H9 (cell line): ENCODE measurements around the gene PREX1. TPM values are rescaled to one million over a fixed set of nuclear protein-coding genes. Genes with fewer than 3 reads are reported as not detected.

ENCODE experiments used
- DNase-seq: peaks from one replicate; pipeline ENCODE4 v3.0.0-alpha.2; 2017
- H2AFZ ChIP-seq: one replicate; pipeline ENCODE4 v1.6.1; 2013; ENCODE audit warnings: mild to moderate bottlenecking, low read length, control low read depth, moderate library complexity
- H2AK5ac ChIP-seq: 2 replicates; pipeline ENCODE4 v1.6.1; 2013; ENCODE audit warnings: low read length, control low read depth, mixed read lengths; ENCODE audit not compliant: insufficient read length
- H2BK120ac ChIP-seq: one replicate; pipeline ENCODE4 v1.6.1; 2013; ENCODE audit warnings: low read depth, mild to moderate bottlenecking, low read length, control low read depth, inconsistent platforms; ENCODE audit not compliant: poor library complexity, severe bottlenecking
- H2BK12ac ChIP-seq: 2 replicates; pipeline ENCODE4 v1.6.1; 2013; ENCODE audit warnings: low read length, control low read depth, mixed read lengths, low read depth; ENCODE audit not compliant: insufficient read length
- H2BK15ac ChIP-seq: 2 replicates; pipeline ENCODE4 v1.6.1; 2013; ENCODE audit warnings: low read depth, low read length, control low read depth
- H2BK20ac ChIP-seq: one replicate; pipeline ENCODE4 v1.6.1; 2013; ENCODE audit warnings: low read depth, mild to moderate bottlenecking, low read length, control low read depth, inconsistent platforms; ENCODE audit not compliant: poor library complexity, severe bottlenecking
- H2BK5ac ChIP-seq: 2 replicates; pipeline ENCODE4 v1.6.1; 2013; ENCODE audit warnings: low read length, control low read depth, mixed read lengths; ENCODE audit not compliant: insufficient read length
- H3K14ac ChIP-seq: 2 replicates; pipeline ENCODE4 v1.6.1; 2013; ENCODE audit warnings: low read length, control low read depth; ENCODE audit not compliant: insufficient read depth
- H3K18ac ChIP-seq: 2 replicates; pipeline ENCODE4 v1.6.1; 2013; ENCODE audit warnings: low read depth, mild to moderate bottlenecking, mixed read lengths, low read length, control low read depth; ENCODE audit not compliant: insufficient read length
- H3K23ac ChIP-seq: 2 replicates; pipeline ENCODE4 v1.6.1; 2013; ENCODE audit warnings: low read length, control low read depth, mixed read lengths, low read depth; ENCODE audit not compliant: insufficient read length
- H3K23me2 ChIP-seq: 2 replicates; pipeline ENCODE4 v1.6.1; 2013; ENCODE audit warnings: low read depth, mild to moderate bottlenecking, mixed read lengths, low read length, control low read depth; ENCODE audit not compliant: insufficient read length, poor library complexity, severe bottlenecking
- H3K27ac ChIP-seq: 2 replicates; pipeline ENCODE4 v1.5.1; 2013; ENCODE audit warnings: low read length, control low read depth, mixed read lengths, low read depth; ENCODE audit not compliant: insufficient read length
- H3K27me3 ChIP-seq: 2 replicates; pipeline ENCODE4 v1.6.1; 2013; ENCODE audit warnings: low read length, control low read depth, inconsistent platforms; ENCODE audit not compliant: insufficient read depth
- H3K4ac ChIP-seq: 2 replicates; pipeline ENCODE4 v1.6.1; 2013; ENCODE audit warnings: low read depth, mild to moderate bottlenecking, control low read depth, inconsistent platforms, low read length, moderate library complexity
- H3K4me1 ChIP-seq: 2 replicates; pipeline ENCODE4 v1.6.1; 2013; ENCODE audit warnings: low read length, control low read depth, inconsistent platforms; ENCODE audit not compliant: insufficient read depth
- H3K4me2 ChIP-seq: 2 replicates; pipeline ENCODE4 v1.6.1; 2013; ENCODE audit warnings: low read length, control low read depth, mixed read lengths; ENCODE audit not compliant: insufficient read length, insufficient read depth
- H3K56ac ChIP-seq: 2 replicates; pipeline ENCODE4 v1.6.1; 2013; ENCODE audit warnings: low read depth, mild to moderate bottlenecking, mixed read lengths, low read length, control low read depth; ENCODE audit not compliant: insufficient read length
- H3K79me1 ChIP-seq: 2 replicates; pipeline ENCODE4 v1.6.1; 2013; ENCODE audit warnings: low read depth, mild to moderate bottlenecking, moderate library complexity, low read length, control low read depth, inconsistent platforms; ENCODE audit not compliant: insufficient read depth, poor library complexity, severe bottlenecking
- H3K79me2 ChIP-seq: 2 replicates; pipeline ENCODE4 v1.6.1; 2013; ENCODE audit warnings: low read length, control low read depth, inconsistent platforms; ENCODE audit not compliant: insufficient read depth
- H3K9ac ChIP-seq: 2 replicates; pipeline ENCODE4 v1.6.1; 2013; ENCODE audit warnings: low read length, control low read depth, mixed read lengths; ENCODE audit not compliant: insufficient read length; ENCODE audit errors: extremely low read depth
- H3K9me3 ChIP-seq: one replicate; pipeline ENCODE4 v1.6.1; 2013; ENCODE audit warnings: low read depth, low read length, inconsistent platforms; ENCODE audit not compliant: control insufficient read depth
- H3T11ph ChIP-seq: one replicate; pipeline ENCODE4 v1.6.1; 2013; ENCODE audit warnings: mild to moderate bottlenecking, low read length, control low read depth, inconsistent platforms
- H4K20me1 ChIP-seq: one replicate; pipeline ENCODE4 v1.6.1; 2013; ENCODE audit not compliant: control insufficient read depth, insufficient read length, insufficient read depth
- H4K5ac ChIP-seq: 2 replicates; pipeline ENCODE4 v1.6.1; 2013; ENCODE audit warnings: low read depth, mild to moderate bottlenecking, mixed read lengths, low read length, control low read depth; ENCODE audit not compliant: insufficient read length
- H4K8ac ChIP-seq: replicated peaks from 2 replicates; pipeline ENCODE4 v1.6.1; 2013; ENCODE audit warnings: low read length, control low read depth, mixed read lengths, low read depth; ENCODE audit not compliant: insufficient read length
- H4K91ac ChIP-seq: 2 replicates; pipeline ENCODE4 v1.6.1; 2013; ENCODE audit warnings: low read depth, mild to moderate bottlenecking, moderate library complexity, mixed read lengths, low read length, control low read depth; ENCODE audit not compliant: insufficient read length
- H3K27ac Mint-ChIP-seq, 3 experiments: 2 replicates in 2 of 3; 3 replicates in 1 of 3; pipeline ENCODE4 v1.8.0; 2020 to 2021; ENCODE audit warnings: mixed read lengths in 3 of 3, mild to moderate bottlenecking in 1 of 3, moderate library complexity in 1 of 3
- H3K27me3 Mint-ChIP-seq: 2 replicates; pipeline ENCODE4 v1.8.0; 2021; ENCODE audit warnings: low read depth, mild to moderate bottlenecking, moderate library complexity, mixed read lengths
- H3K36me3 Mint-ChIP-seq, 3 experiments: 2 replicates in 2 of 3; 3 replicates in 1 of 3; pipeline ENCODE4 v1.8.0; 2020 to 2021; ENCODE audit warnings: low read depth in 3 of 3, mixed read lengths in 3 of 3; ENCODE audit not compliant: insufficient read depth in 1 of 3
- H3K4me1 Mint-ChIP-seq, 2 experiments: 2 replicates each; pipeline ENCODE4 v1.8.0; 2020; ENCODE audit warnings: mixed read lengths in 2 of 2
- H3K4me3 Mint-ChIP-seq, 2 experiments: 2 replicates in 1 of 2; 3 replicates in 1 of 2; pipeline ENCODE4 v1.8.0; 2020 to 2021; ENCODE audit warnings: mild to moderate bottlenecking in 2 of 2, mixed read lengths in 2 of 2, moderate library complexity in 1 of 2
- H3K9me3 Mint-ChIP-seq, 2 experiments: 2 replicates in 1 of 2; 3 replicates in 1 of 2; pipeline ENCODE4 v1.8.0; 2020; ENCODE audit warnings: mild to moderate bottlenecking in 2 of 2, mixed read lengths in 2 of 2, moderate library complexity in 1 of 2
- CTCF ChIP-seq: fragments of 200-600 bp; sonication (generic); conservative IDR thresholded peaks from 3 replicates; pipeline ENCODE4 v1.8.0; 2021; ENCODE audit warnings: antibody characterized with exemption, mild to moderate bottlenecking
- WGBS: extraction: QIAGEN DNeasy Blood & Tissue Kit; methylation state at CpG from one replicate; pipeline ENCODE4 v1.1.7; 2013; ENCODE audit warnings: missing lambda C conversion rate, low lambda C conversion rate, mixed read lengths; ENCODE audit not compliant: insufficient read length; ENCODE audit errors: extremely low coverage; 5-methylcytosine and 5-hydroxymethylcytosine counted together
- total RNA-seq: library from RNA; stranded (reverse); gene quantifications from 2 replicates; pipeline ENCODE4 v1.2.1, GENCODE V29; 2021

PREX1 gene
- total RNA-seq, 1 experiment from 2014 or later: 6.6 TPM

GRCh38 chr20:48738094-48738398 lies 89.8 kb downstream of the PREX1 start:
- Histone ChIP-seq H3K27ac (no peak overlapping the region), H4K8ac (no peak overlapping the region), H3K4me2 (no peak overlapping the region), H4K20me1 (no peaks in the 10 kb centered on the region), H2BK15ac (no peak overlapping the region), H3K18ac (no peak overlapping the region), H2AFZ (no peak overlapping the region), H3K9me3 (no peaks in the 10 kb centered on the region), H3K79me2 (no peaks in the 10 kb centered on the region), H3K14ac (no peak overlapping the region; the same call in 1 of the 2 replicates), H3K23me2 (no peaks in the 10 kb centered on the region), H3K56ac (no peak overlapping the region), H3K27me3 (no peaks in the 10 kb centered on the region), H3T11ph (no peak overlapping the region), H3K9ac (no peak overlapping the region), H3K23ac (no peak overlapping the region), H2BK12ac (no peak overlapping the region), H3K4ac (no peak overlapping the region), H4K91ac (no peak overlapping the region), H2BK20ac (no peak overlapping the region), H3K79me1 (no peaks in the 10 kb centered on the region), H2BK120ac (no peak overlapping the region), H4K5ac (no peak overlapping the region), H3K4me1 (no peaks in the 10 kb centered on the region), H2BK5ac (no peak overlapping the region), H2AK5ac (no peak overlapping the region)
- peaks cover 6 to 18% of the 10 kb centered on the region in 2 experiments; a peak in 3 of 4 replicates for H3K4me1 Mint-ChIP-seq
- no CpG with 5 or more reads among the region's 3 CpGs for WGBS
- no peak for TF ChIP-seq CTCF
- no peak overlapping the region; a peak in 1 of 7 replicates for H3K27ac Mint-ChIP-seq
- H3K4me3 Mint-ChIP-seq: no peak overlapping the region
- H3K36me3 Mint-ChIP-seq: no peaks in the 10 kb centered on the region; a peak in 1 of 7 replicates
- no peak for DNase-seq
- no peaks in the 10 kb centered on the region for H3K27me3 Mint-ChIP-seq
- H3K9me3 Mint-ChIP-seq: no peaks in the 10 kb centered on the region
